Measurements from ENCODE around the gene LRFN3. TPM values are rescaled to one million over a fixed set of nuclear protein-coding genes. Genes with fewer than 3 reads are reported as not detected.

The LRFN3 gene
- 1.1 and 1.5 TPM in 2 replicates for total RNA-seq (ENCODE audit: low replicate concordance)

GRCh38 chr19:35935911-35936737 is at the start of gene LRFN3:
Gene LRFN3 (plus strand): TSS chr19:35936374. CDS start chr19:35939426, 3,052 bp downstream.

GRCh38 chr19:35901854-35902661 is 34.1 kb upstream of the LRFN3 start, which contains the start of gene HCST:
Gene HCST (plus strand): TSS chr19:35902529. CDS start chr19:35902594, 65 bp downstream.

GRCh38 chr19:35908010-35908441 is 28.1 kb upstream of the LRFN3 start, which contains the start of gene TYROBP:
Gene TYROBP (minus strand): TSS chr19:35908295. CDS start chr19:35908228, 67 bp downstream.

Other genes with a start within 250 kb of the LRFN3 start
- gene ZBTB32, start 231.8 kb upstream of the LRFN3 start, total RNA-seq (ENCODE audit: low replicate concordance), result not detected in 2 replicates
- gene KMT2B, start 218.4 kb upstream of the LRFN3 start, total RNA-seq (ENCODE audit: low replicate concordance), result 3.3 and 4.0 TPM in 2 replicates
- gene IGFLR1, start 193.9 kb upstream of the LRFN3 start, total RNA-seq (ENCODE audit: low replicate concordance), result 0.60 and 2.1 TPM in 2 replicates
- gene U2AF1L4, start 191.0 kb upstream of the LRFN3 start, total RNA-seq (ENCODE audit: low replicate concordance), result 4.9 and 6.1 TPM in 2 replicates
- 2.9 and 17.7 TPM in 2 replicates for gene PSENEN, start 190.7 kb upstream of the LRFN3 start, total RNA-seq (ENCODE audit: low replicate concordance)
- gene LIN37, start 187.8 kb upstream of the LRFN3 start, total RNA-seq (ENCODE audit: low replicate concordance), result 4.4 and 13.0 TPM in 2 replicates
- 12.2 and 44.7 TPM in 2 replicates for gene HSPB6, start 179.3 kb upstream of the LRFN3 start, total RNA-seq (ENCODE audit: low replicate concordance)
- gene PROSER3, start 178.2 kb upstream of the LRFN3 start, total RNA-seq (ENCODE audit: low replicate concordance), result 0.47 and 3.0 TPM in 2 replicates
- 1.7 and 2.2 TPM in 2 replicates for gene ARHGAP33, start 160.8 kb upstream of the LRFN3 start, total RNA-seq (ENCODE audit: low replicate concordance)
- not detected in 2 replicates for gene PRODH2, start 123.5 kb upstream of the LRFN3 start, total RNA-seq (ENCODE audit: low replicate concordance)
- not detected in 2 replicates for gene NPHS1, start 83.9 kb upstream of the LRFN3 start, total RNA-seq (ENCODE audit: low replicate concordance)
- not detected in 2 replicates for gene KIRREL2, start 79.5 kb upstream of the LRFN3 start, total RNA-seq (ENCODE audit: low replicate concordance)
- gene APLP1, start 67.8 kb upstream of the LRFN3 start, total RNA-seq (ENCODE audit: low replicate concordance), result 2.1 and 18.6 TPM in 2 replicates
- 2.2 and 7.1 TPM in 2 replicates for gene NFKBID, start 35.8 kb upstream of the LRFN3 start, total RNA-seq (ENCODE audit: low replicate concordance)
- gene HCST, start 33.8 kb upstream of the LRFN3 start, total RNA-seq (ENCODE audit: low replicate concordance), result 0.60 and 4.6 TPM in 2 replicates
- gene TYROBP, start 28.1 kb upstream of the LRFN3 start, total RNA-seq (ENCODE audit: low replicate concordance), result not detected in 2 replicates
- 6.8 and 13.5 TPM in 2 replicates for gene SDHAF1, start 58.8 kb downstream of the LRFN3 start, total RNA-seq (ENCODE audit: low replicate concordance)
- 0.08 TPM in 1 of 2 replicates, not detected in the other for gene SYNE4, start 72.4 kb downstream of the LRFN3 start, total RNA-seq (ENCODE audit: low replicate concordance)
- gene ALKBH6, start 77.8 kb downstream of the LRFN3 start, total RNA-seq (ENCODE audit: low replicate concordance), result 5.4 and 15.6 TPM in 2 replicates
- 3.7 and 12.8 TPM in 2 replicates for gene CLIP3, start 96.5 kb downstream of the LRFN3 start, total RNA-seq (ENCODE audit: low replicate concordance)
- 1.1 and 2.8 TPM in 2 replicates for gene THAP8, start 117.9 kb downstream of the LRFN3 start, total RNA-seq (ENCODE audit: low replicate concordance)
- 0.12 and 1.1 TPM in 2 replicates for gene WDR62, start 118.5 kb downstream of the LRFN3 start, total RNA-seq (ENCODE audit: low replicate concordance)
- not detected in 2 replicates for gene OVOL3, start 174.8 kb downstream of the LRFN3 start, total RNA-seq (ENCODE audit: low replicate concordance)
- 131 and 194 TPM in 2 replicates for gene POLR2I, start 178.5 kb downstream of the LRFN3 start, total RNA-seq (ENCODE audit: low replicate concordance)
- 315 and 328 TPM in 2 replicates for gene TBCB, start 179.1 kb downstream of the LRFN3 start, total RNA-seq (ENCODE audit: low replicate concordance)
- 535 and 598 TPM in 2 replicates for gene CAPNS1, start 203.7 kb downstream of the LRFN3 start, total RNA-seq (ENCODE audit: low replicate concordance)
- gene COX7A1, start 216.1 kb downstream of the LRFN3 start, total RNA-seq (ENCODE audit: low replicate concordance), result 50.9 and 81.3 TPM in 2 replicates